HL-60 (cell line): ENCODE data around the gene SPOP.

Source experiments
- GABPA ChIP-seq: IDR thresholded peaks from 2 replicates; pipeline ENCODE4 v1.6.1; 2012; ENCODE audit warnings: low read depth
- POLR2AphosphoS5 ChIP-seq: IDR thresholded peaks from 2 replicates; pipeline ENCODE4 v1.6.1; 2012; ENCODE audit warnings: low read depth
- SPI1 ChIP-seq: IDR thresholded peaks from 2 replicates; pipeline ENCODE4 v1.6.1; 2012; ENCODE audit warnings: low read depth, mild to moderate bottlenecking, borderline replicate concordance
- TF ChIP-seq, protein P1 (sequence below): IDR thresholded peaks from one replicate; pipeline ENCODE4 v1.5.1; 2011; ENCODE audit warnings: low read length, control low read depth, inconsistent platforms; ENCODE audit not compliant: insufficient read depth
- TF ChIP-seq, protein P2 (sequence below): IDR thresholded peaks from 2 replicates; pipeline ENCODE4 v1.6.1; 2012; ENCODE audit warnings: low read depth; ENCODE audit not compliant: insufficient replicate concordance

GRCh38 chr17:49647256-49647585 lies 30.7 kb downstream of the SPOP start:
- TF ChIP-seq POLR2AphosphoS5 (no peak), GABPA (no peak), SPI1 (no peak)
- TF ChIP-seq, protein P1, sequence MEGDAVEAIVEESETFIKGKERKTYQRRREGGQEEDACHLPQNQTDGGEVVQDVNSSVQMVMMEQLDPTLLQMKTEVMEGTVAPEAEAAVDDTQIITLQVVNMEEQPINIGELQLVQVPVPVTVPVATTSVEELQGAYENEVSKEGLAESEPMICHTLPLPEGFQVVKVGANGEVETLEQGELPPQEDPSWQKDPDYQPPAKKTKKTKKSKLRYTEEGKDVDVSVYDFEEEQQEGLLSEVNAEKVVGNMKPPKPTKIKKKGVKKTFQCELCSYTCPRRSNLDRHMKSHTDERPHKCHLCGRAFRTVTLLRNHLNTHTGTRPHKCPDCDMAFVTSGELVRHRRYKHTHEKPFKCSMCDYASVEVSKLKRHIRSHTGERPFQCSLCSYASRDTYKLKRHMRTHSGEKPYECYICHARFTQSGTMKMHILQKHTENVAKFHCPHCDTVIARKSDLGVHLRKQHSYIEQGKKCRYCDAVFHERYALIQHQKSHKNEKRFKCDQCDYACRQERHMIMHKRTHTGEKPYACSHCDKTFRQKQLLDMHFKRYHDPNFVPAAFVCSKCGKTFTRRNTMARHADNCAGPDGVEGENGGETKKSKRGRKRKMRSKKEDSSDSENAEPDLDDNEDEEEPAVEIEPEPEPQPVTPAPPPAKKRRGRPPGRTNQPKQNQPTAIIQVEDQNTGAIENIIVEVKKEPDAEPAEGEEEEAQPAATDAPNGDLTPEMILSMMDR = no peak
- TF ChIP-seq, protein P2, sequence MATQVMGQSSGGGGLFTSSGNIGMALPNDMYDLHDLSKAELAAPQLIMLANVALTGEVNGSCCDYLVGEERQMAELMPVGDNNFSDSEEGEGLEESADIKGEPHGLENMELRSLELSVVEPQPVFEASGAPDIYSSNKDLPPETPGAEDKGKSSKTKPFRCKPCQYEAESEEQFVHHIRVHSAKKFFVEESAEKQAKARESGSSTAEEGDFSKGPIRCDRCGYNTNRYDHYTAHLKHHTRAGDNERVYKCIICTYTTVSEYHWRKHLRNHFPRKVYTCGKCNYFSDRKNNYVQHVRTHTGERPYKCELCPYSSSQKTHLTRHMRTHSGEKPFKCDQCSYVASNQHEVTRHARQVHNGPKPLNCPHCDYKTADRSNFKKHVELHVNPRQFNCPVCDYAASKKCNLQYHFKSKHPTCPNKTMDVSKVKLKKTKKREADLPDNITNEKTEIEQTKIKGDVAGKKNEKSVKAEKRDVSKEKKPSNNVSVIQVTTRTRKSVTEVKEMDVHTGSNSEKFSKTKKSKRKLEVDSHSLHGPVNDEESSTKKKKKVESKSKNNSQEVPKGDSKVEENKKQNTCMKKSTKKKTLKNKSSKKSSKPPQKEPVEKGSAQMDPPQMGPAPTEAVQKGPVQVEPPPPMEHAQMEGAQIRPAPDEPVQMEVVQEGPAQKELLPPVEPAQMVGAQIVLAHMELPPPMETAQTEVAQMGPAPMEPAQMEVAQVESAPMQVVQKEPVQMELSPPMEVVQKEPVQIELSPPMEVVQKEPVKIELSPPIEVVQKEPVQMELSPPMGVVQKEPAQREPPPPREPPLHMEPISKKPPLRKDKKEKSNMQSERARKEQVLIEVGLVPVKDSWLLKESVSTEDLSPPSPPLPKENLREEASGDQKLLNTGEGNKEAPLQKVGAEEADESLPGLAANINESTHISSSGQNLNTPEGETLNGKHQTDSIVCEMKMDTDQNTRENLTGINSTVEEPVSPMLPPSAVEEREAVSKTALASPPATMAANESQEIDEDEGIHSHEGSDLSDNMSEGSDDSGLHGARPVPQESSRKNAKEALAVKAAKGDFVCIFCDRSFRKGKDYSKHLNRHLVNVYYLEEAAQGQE = no peak
